ENCODE results near the gene METTL6.
"Not testable (repeated sequence)": the region's sequence is repeated elsewhere in the genome, so short reads cannot be mapped to it uniquely, and the experiment has no call there.

The METTL6 gene

DNA sequence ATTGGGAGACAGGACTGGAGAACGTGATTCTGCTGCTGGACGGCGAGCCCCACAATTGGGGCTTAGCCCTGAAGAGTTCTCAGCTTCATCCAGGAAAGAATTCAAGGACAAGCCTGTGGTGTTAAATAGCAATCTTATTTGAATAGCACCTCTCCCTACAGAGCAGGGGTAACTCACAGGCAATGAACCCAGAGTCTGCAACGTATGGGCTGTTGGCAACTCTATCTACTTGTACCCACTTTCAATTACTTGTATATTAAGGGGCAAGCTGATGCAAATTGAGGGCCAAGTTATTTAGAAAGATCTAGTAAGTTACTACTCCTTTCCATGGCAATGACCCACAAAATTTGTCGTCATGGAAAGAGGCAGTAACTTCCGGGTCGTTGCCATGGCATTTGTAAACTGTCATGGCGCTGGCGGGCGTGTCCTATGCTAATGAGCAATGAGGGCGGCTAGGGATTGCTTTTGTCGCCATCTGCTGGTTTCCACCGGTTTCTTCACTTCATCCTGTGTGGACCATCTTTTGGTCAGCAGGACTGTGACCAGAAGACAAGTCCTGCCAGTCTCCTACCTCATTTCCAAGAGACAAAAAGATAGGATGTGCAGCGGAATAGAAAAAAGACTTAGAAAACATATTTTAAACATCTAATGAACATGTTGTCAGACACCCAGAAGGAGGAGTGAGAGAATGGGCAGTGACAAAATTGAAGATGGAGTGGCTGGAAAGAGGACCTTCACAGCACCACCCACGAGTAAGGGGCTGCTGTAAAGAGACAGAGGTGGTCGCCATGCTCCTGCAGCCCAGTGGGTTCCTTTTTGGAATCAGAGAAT lies 49.2 kb downstream of the METTL6 start:
- DNase-seq (ENCODE audit: low spot score), result peak; percentile 74
- peak; percentile 65 for TF ChIP-seq CTCF (IDR thresholded peaks at IDR 0.05; ENCODE audit: extremely low read depth, missing control alignments)

GRCh38 chr3:15375461-15376000 lies 51.8 kb downstream of the METTL6 start:
- TF ChIP-seq CTCF (IDR thresholded peaks at IDR 0.05; ENCODE audit: extremely low read depth, missing control alignments), result no peak

DNA sequence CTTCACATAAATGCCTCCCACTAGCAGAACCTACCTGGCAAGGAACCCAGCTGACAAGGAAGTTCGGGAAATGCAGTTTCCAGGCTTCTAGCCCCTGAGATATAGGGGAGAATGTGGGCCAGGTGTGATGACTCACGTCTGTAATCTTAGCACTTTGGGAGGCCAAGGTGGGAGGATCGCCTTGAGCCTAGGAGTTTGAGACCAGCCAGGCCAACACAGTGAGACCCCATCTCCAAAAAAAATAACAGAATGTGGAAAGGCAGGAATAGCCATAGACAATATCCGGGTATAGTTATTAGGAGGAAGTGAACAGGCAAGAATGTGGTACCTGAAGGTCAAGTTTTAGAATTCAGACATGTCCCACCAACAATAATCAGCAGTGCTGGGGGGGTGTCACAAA lies 54.4 kb downstream of the METTL6 start:
- TF ChIP-seq CTCF (IDR thresholded peaks at IDR 0.05; ENCODE audit: extremely low read depth, missing control alignments), result no peak

More at GRCh38 chr3:15375461-15376000, 51.8 kb downstream of the METTL6 start:
- no peak for DNase-seq (ENCODE audit: low spot score)

GRCh38 chr3:15368561-15369135 lies 58.7 kb downstream of the METTL6 start:
- DNase-seq (ENCODE audit: low spot score), result no peak
- TF ChIP-seq CTCF (IDR thresholded peaks at IDR 0.05; ENCODE audit: extremely low read depth, missing control alignments), result no peak

More for the DNA sequence above, 54.4 kb downstream of the METTL6 start:
- no peak for DNase-seq (ENCODE audit: low spot score)

- no peak for DNase-seq (ENCODE audit: low spot score)
- no peak for TF ChIP-seq CTCF (IDR thresholded peaks at IDR 0.05; ENCODE audit: extremely low read depth, missing control alignments)
Observed at GRCh38 chr3:15367059-15367458, 60.3 kb downstream of the METTL6 start.

DNA sequence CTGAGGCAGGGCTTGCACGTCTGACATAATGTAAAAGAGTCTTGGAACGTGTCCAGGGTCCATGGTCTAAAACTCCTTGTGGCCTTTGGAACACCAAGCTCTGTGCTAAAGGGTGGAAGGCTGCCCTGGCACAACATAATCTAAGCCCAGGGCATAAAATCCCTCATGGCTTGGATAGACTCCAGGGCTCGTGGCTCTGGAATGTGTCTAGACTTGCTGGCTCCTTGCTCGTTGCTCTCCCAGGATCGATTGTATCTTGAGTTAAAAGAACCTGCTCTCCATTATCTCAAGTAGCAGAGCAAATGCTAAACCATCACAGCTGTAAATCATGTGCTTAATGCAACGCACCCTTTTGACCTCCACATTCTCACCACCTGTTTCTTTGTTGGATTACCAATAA lies 63.3 kb downstream of the METTL6 start:
- DNase-seq (ENCODE audit: low spot score), result not testable (repeated sequence)

DNA sequence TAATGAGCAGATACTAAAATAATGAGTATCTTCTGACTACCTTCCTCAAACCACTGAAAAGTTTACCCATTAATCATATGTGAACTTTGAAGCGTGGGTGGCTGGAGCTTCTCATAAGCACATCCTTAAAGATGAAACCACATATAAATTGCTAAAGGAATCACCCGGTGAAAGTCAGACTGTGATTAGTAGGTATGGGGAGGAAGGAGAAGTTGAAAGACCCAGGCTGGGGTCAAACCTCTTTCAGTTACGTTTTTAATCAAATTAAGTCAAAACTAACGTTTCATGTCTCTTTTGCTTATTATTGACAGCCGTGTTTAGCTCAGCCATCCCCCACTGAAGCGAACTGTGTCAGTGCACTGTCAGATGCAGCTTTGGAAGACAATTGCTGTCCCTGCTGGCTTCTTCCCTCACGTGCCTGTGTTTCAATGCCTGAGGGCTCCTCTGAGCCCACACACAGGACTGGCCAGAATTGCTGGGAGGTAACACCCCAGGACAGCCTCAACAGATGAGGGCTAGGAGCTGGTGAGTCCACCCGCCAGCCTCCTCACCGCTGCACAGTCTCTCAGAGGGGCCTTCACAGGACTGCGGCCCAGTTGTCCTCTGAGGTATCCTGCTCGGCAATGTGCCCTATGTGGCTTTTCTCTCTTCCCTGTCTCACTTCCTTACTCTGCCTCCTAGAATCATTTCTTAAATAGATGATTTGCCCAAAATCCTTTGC lies 65.7 kb downstream of the METTL6 start:
- DNase-seq (ENCODE audit: low spot score), result peak; percentile 81
- no peak for TF ChIP-seq CTCF (IDR thresholded peaks at IDR 0.05; ENCODE audit: extremely low read depth, missing control alignments)
